Mesodermal cell (in vitro differentiated cells): ENCODE data around the gene LRIG3.

Experiments used
- H3K27ac ChIP-seq: 2 replicates; pipeline ENCODE4 v1.7.0; 2013; ENCODE audit warnings: mild to moderate bottlenecking, low read depth, low read length, moderate library complexity; ENCODE audit not compliant: severe bottlenecking
- H3K36me3 ChIP-seq: 2 replicates; pipeline ENCODE4 v1.7.1; 2013; ENCODE audit warnings: mild to moderate bottlenecking, low read length, moderate library complexity; ENCODE audit not compliant: control insufficient read depth, insufficient read depth
- H3K4me1 ChIP-seq: one replicate; pipeline ENCODE4 v1.7.1; 2013; ENCODE audit warnings: mild to moderate bottlenecking, low read length; ENCODE audit not compliant: insufficient read depth, control insufficient read depth, poor library complexity, severe bottlenecking
- H3K4me3 ChIP-seq: 2 replicates; pipeline ENCODE4 v1.7.0; 2013; ENCODE audit warnings: low read length, control low read depth, mild to moderate bottlenecking; ENCODE audit not compliant: insufficient read depth, poor library complexity, severe bottlenecking; ENCODE audit errors: extremely low read depth
- H3K9me3 ChIP-seq: 2 replicates; pipeline ENCODE4 v1.7.1; 2013; ENCODE audit warnings: mild to moderate bottlenecking, low read length, moderate library complexity; ENCODE audit not compliant: control insufficient read depth
- WGBS, 2 experiments: methylation state at CpG; one replicate each; pipeline ENCODE4 v1.1.5; 2013; ENCODE audit warnings: missing lambda C conversion rate in 2 of 2; ENCODE audit not compliant: insufficient coverage in 2 of 2; 5-methylcytosine and 5-hydroxymethylcytosine counted together

The LRIG3 gene

DNA sequence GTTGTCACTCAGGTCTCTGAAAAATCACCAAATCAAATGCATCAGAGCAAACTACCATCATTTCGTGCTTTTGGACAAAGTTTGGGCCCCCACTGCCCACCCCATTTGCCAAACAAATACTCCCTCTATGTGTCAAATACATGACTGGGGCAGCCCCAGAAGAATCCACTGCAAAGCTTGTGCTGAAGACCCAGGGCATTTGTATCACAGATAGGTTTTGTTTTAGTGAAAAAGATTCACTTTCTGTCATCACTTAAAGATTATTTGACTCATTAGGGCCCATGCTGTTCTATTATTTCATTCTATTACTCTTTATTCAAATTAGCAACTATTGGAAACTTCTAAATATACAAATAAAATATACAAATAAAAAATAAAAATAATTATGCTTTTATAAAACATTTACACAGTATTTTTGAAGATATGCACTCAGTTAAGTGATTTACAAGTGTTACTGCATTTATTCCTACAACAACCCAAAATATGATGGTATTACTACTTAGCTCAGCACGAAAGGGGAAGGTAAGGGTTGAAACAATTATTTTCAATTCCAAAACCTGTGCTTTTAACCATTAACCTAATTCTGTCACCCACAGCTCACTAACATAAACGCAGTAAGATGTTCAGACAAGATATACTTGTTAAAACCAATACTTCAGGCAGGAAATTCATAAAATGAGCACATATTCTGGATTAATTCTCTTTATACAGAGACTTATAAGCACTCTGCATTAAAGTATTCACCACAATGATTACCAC, 36.5 kb downstream of the LRIG3 start:
- Histone ChIP-seq H3K9me3 (no peaks in the 10 kb centered on the region), H3K4me3 (no peak overlapping the region), H3K27ac (no peak overlapping the region), H3K36me3 (peaks cover 59% of the 10 kb centered on the region), H3K4me1 (peaks cover 4% of the 10 kb centered on the region)
- 80 to 82% methylated on average over 1 to 2 of the region's 3 CpGs for WGBS, 2 experiments

GRCh38 chr12:58882826-58883225, 37.5 kb downstream of the LRIG3 start:
- no peak overlapping the region for H3K27ac ChIP-seq
- H3K4me3 ChIP-seq: no peak overlapping the region
- no CpG with 5 or more reads among the region's 2 CpGs for WGBS, 2 experiments
- peaks cover 59% of the 10 kb centered on the region for H3K36me3 ChIP-seq
- H3K9me3 ChIP-seq: no peaks in the 10 kb centered on the region
- peaks cover 4% of the 10 kb centered on the region for H3K4me1 ChIP-seq

DNA sequence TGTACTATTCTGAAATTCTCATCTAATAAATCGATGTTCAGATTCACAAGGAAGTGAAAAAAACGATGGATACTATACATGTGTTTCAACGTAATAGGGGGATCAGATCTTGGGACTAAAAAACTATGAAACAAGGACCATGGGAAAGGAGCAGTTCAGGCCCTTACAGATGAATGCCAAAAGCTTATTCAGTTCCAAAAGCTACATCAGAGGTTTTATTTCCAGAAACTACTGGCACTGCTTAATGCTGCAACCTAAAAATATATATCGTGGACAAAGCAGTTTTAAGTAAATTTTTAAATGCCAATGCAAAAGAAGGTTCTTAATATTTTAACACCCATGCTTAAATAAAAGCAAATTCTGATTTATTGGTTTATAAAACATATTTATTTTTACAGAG, 38.5 kb downstream of the LRIG3 start:
- H3K4me1 ChIP-seq: peaks cover 4% of the 10 kb centered on the region
- H3K36me3 ChIP-seq: peaks cover 65% of the 10 kb centered on the region
- no peak overlapping the region for H3K4me3 ChIP-seq
- no peaks in the 10 kb centered on the region for H3K9me3 ChIP-seq
- 91 to 93% methylated on average over 3 of the region's 4 CpGs for WGBS, 2 experiments
- no peak overlapping the region for H3K27ac ChIP-seq

- no peaks in the 10 kb centered on the region for H3K9me3 ChIP-seq
- WGBS, 2 experiments: 98 to 100% methylated on average over 7 of the region's 7 CpGs
- H3K36me3 ChIP-seq: peaks cover 61% of the 10 kb centered on the region
- no peak overlapping the region for H3K4me3 ChIP-seq
- H3K27ac ChIP-seq: no peak overlapping the region
- H3K4me1 ChIP-seq: peaks cover 4% of the 10 kb centered on the region
These were observed 39.7 kb downstream of the LRIG3 start for GRCh38 chr12:58880639-58881038.

DNA sequence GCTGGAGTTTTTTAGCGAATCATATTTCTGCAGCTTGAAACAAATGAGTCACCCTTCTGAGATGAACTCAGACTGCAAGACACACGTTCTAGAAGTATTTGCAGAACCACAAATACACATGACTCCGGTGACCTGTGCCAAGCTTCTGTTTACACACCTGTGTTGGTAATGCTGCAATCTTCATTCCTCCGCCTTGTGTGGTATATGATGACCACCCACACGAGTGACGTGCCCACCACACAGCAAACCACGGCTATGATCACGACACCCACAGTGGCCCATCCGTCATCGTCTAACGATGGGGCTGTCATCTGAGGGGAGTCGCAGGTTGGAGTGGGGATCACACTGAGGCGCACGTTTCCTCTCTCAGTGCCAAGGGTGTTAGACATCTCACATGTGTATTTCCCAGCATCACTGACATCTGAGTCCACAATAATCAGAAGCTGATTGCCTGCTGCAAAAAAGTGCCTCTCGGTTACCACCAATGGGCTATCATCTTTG, 43.0 kb downstream of the LRIG3 start:
- WGBS, 2 experiments: 96 to 97% methylated on average over 12 to 15 of the region's 15 CpGs
- H3K36me3 ChIP-seq: peaks cover 85% of the 10 kb centered on the region
- H3K27ac ChIP-seq: no peak overlapping the region
- H3K9me3 ChIP-seq: no peaks in the 10 kb centered on the region
- no peaks in the 10 kb centered on the region for H3K4me1 ChIP-seq
- no peak overlapping the region for H3K4me3 ChIP-seq

DNA sequence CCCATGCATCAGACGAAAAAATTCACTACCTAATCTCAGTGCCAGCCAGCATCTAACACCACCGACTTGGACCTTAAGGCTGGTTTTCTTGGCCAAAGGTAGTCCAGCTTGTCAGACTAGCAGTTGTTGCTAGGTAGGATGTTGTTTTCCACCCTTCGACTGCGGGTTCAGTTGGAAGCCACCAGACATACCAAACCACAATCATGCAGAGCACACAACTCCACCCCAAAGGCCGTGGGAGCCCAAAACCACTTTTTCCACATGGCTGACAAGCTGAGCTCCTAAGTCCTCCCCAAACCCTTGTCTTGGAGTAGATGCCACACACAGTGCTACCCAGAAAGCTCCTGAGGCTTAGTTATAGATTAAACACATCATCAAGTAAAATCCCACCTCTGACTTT, 46.8 kb downstream of the LRIG3 start:
- 90% methylated on average over 1 of the region's 5 CpGs; no CpG with 5 or more reads in 1 of the 2 experiments for WGBS, 2 experiments
- H3K4me1 ChIP-seq: no peaks in the 10 kb centered on the region
- no peak overlapping the region for H3K4me3 ChIP-seq
- no peak overlapping the region for H3K27ac ChIP-seq
- no peaks in the 10 kb centered on the region for H3K9me3 ChIP-seq
- peaks cover 59% of the 10 kb centered on the region for H3K36me3 ChIP-seq

GRCh38 chr12:58871556-58871955, 48.7 kb downstream of the LRIG3 start:
- Histone ChIP-seq H3K36me3 (peaks cover 45% of the 10 kb centered on the region), H3K4me3 (no peak overlapping the region)
- WGBS, 2 experiments: no CpG with 5 or more reads among the region's 5 CpGs

GRCh38 chr12:58870595-58870994, 49.7 kb downstream of the LRIG3 start:
- Histone ChIP-seq H3K4me3 (no peak overlapping the region), H3K4me1 (no peaks in the 10 kb centered on the region), H3K36me3 (peaks cover 40% of the 10 kb centered on the region), H3K9me3 (no peaks in the 10 kb centered on the region), H3K27ac (no peak overlapping the region)
- WGBS, 2 experiments: 88 to 93% methylated on average over 3 to 4 of the region's 4 CpGs

More at GRCh38 chr12:58871556-58871955, 48.7 kb downstream of the LRIG3 start:
- Histone ChIP-seq H3K9me3 (no peaks in the 10 kb centered on the region), H3K27ac (no peak overlapping the region), H3K4me1 (no peaks in the 10 kb centered on the region)

DNA sequence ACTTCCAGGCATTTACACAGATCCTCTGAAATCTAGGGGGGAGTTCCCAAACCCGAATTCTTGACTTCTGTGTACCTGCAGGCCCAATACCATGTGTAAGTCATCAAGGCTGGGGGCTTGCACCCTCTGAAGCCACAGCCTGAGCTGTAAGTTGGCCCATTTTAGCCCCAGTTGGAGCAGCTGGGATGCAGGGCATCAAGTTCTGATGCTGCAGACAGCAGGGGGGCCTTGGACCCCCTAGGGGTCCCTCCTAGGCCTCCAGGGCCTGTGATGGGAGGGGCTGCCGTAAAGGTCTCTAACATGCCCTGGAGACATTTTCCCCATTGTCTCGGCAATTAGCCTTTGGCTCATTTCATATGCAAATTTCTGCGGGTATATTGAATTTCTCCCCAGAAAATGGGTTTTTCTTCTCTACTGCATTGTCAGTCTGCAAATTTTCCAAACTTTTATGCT, 59.5 kb downstream of the LRIG3 start:
- H3K4me1 ChIP-seq: no peaks in the 10 kb centered on the region
- H3K4me3 ChIP-seq: no peak overlapping the region
- H3K36me3 ChIP-seq: no peaks in the 10 kb centered on the region
- H3K9me3 ChIP-seq: no peaks in the 10 kb centered on the region
- no peak overlapping the region for H3K27ac ChIP-seq
- 40 to 54% methylated on average over 4 of the region's 4 CpGs for WGBS, 2 experiments

DNA sequence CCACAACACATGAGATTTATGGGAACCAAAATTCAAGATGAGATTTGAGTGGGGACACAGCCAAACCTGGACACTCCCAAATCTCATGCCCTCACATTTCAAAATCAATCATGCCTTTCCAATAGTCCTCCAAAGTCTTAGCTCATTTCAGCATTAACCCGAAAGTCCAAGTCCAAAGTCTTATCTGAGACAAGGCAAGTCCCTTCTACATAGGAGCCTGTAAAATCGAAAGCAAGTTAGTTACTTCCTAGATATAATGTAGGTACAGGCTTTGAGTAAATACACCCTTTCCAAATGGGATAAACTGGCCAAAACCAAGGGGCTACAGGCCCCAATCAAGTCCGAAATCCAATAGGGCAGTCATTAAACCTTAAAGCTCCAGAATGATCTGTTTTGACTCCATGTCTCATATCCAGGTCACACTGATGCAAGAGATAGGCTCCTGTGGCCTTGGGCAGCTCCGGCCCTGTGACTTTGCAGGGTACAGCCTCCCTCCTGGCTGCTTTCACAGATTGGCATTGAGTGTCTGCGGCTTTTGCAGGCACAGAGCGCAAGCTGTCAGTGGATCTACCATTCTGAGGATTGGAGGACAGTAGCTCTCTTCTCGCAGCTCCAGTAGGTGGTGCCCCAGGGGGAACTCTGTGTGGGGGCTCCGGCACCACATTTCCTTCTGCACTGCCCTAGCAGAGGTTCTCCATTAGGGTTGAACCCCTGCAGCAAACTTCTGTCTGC, 60.1 kb downstream of the LRIG3 start:
- Histone ChIP-seq H3K27ac (no peak overlapping the region), H3K4me1 (no peaks in the 10 kb centered on the region), H3K9me3 (no peaks in the 10 kb centered on the region), H3K4me3 (no peak overlapping the region), H3K36me3 (no peaks in the 10 kb centered on the region)
- 82 to 92% methylated on average over 5 to 6 of the region's 8 CpGs for WGBS, 2 experiments

GRCh38 chr12:58858030-58858429, 62.3 kb downstream of the LRIG3 start:
- H3K27ac ChIP-seq: no peak overlapping the region
- no peaks in the 10 kb centered on the region for H3K4me1 ChIP-seq
- H3K36me3 ChIP-seq: no peaks in the 10 kb centered on the region
- 98 to 99% methylated on average over 3 to 5 of the region's 5 CpGs for WGBS, 2 experiments
- H3K9me3 ChIP-seq: no peaks in the 10 kb centered on the region
- no peak overlapping the region for H3K4me3 ChIP-seq
